Measurements from ENCODE around the gene MC2R.

GRCh38 chr18:13874558-13874957 is 40.8 kb downstream of the MC2R start:
- no peak for TF ChIP-seq POLR2A (IDR thresholded peaks at IDR 0.05; ENCODE audit: low read depth, low read length)
- TF ChIP-seq POLR2AphosphoS5 (IDR thresholded peaks at IDR 0.05; ENCODE audit: low read depth, low read length): no peak

Measured in GM12892 (cell line).